ENCODE results near the gene UTP14C. TPM values are rescaled to one million over a fixed set of nuclear protein-coding genes. Genes with fewer than 3 reads are reported as not detected.
"Not testable (repeated sequence)": the region's sequence is repeated elsewhere in the genome, so short reads cannot be mapped to it uniquely, and the experiment has no call there.

The UTP14C gene
- total RNA-seq, 1 experiment from 2014 or later: 19.8 TPM

DNA sequence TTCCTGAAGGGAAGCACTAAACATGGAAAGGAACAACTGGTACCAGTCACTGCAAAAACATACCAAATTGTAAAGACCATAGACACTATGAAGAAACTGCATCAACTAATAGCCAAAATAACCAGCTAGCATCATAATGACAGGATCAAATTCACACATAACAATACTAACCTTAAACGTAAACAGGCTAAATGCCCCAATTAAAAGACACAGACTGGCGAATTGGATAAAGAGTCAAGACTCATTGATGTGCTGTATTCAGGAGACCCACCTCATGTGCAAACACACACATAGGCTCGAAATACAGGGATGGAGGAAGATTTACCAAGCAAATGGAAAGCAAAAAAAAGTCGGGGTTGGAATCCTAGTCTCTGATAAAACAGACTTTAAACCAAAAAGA, 39.6 kb upstream of the UTP14C start:
- H3K56ac ChIP-seq (ENCODE audit: insufficient read length, low read depth, low read length); H3K27ac ChIP-seq (ENCODE audit: insufficient read length, low read depth, low read length); H3K27me3 Mint-ChIP-seq (ENCODE audit: low read depth); H3K36me3 Mint-ChIP-seq (ENCODE audit: insufficient read depth in 1 of 3, low read depth in 3 of 3); H3K79me1 ChIP-seq (ENCODE audit: insufficient read depth, low read depth, low read length, poor library complexity, severe bottlenecking); H3K4me1 ChIP-seq (ENCODE audit: insufficient read depth, low read length); H3K23ac ChIP-seq (ENCODE audit: insufficient read length, low read depth, low read length); H3K4ac ChIP-seq (ENCODE audit: low read depth, low read length); H3K14ac ChIP-seq (ENCODE audit: insufficient read depth, low read length); H3K4me3 Mint-ChIP-seq; H2BK15ac ChIP-seq (ENCODE audit: low read depth, low read length); H3K9me3 ChIP-seq (ENCODE audit: control insufficient read depth, low read depth, low read length); H3K9ac ChIP-seq (ENCODE audit: extremely low read depth, insufficient read length, low read length); DNase-seq; H3K4me2 ChIP-seq (ENCODE audit: insufficient read depth, insufficient read length, low read length); H2BK120ac ChIP-seq (ENCODE audit: low read depth, low read length, poor library complexity, severe bottlenecking); H2AK5ac ChIP-seq (ENCODE audit: insufficient read length, low read length); H4K5ac ChIP-seq (ENCODE audit: insufficient read length, low read depth, low read length); H2AFZ ChIP-seq (ENCODE audit: low read length); H3K23me2 ChIP-seq (ENCODE audit: insufficient read length, low read depth, low read length, poor library complexity, severe bottlenecking); H4K20me1 ChIP-seq (ENCODE audit: control insufficient read depth, insufficient read depth, insufficient read length); H4K8ac ChIP-seq (replicated peaks; ENCODE audit: insufficient read length, low read depth, low read length); H3K4me1 Mint-ChIP-seq; H3T11ph ChIP-seq (ENCODE audit: low read length); H4K91ac ChIP-seq (ENCODE audit: insufficient read length, low read depth, low read length); H3K18ac ChIP-seq (ENCODE audit: insufficient read length, low read depth, low read length); H3K27me3 ChIP-seq (ENCODE audit: insufficient read depth, low read length); H2BK20ac ChIP-seq (ENCODE audit: low read depth, low read length, poor library complexity, severe bottlenecking); H3K27ac Mint-ChIP-seq; H2BK5ac ChIP-seq (ENCODE audit: insufficient read length, low read length); H3K79me2 ChIP-seq (ENCODE audit: insufficient read depth, low read length); H2BK12ac ChIP-seq (ENCODE audit: insufficient read length, low read depth, low read length): not testable (repeated sequence)
- no CpG with 5 or more reads among the region's 4 CpGs for WGBS (ENCODE audit: extremely low coverage, insufficient read length, low lambda C conversion rate)
- H3K9me3 Mint-ChIP-seq: peaks cover 7 to 12% of the 10 kb centered on the region in 2 experiments; a peak in 4 of 5 replicates
